GM23248 (cell line): ENCODE data around the gene ASCL5.

Experiments used
- EZH2 ChIP-seq: fragments of 200-600 bp; sonication (generic); IDR thresholded peaks from 2 replicates; pipeline ENCODE4 v1.6.1; 2018; ENCODE audit warnings: antibody characterized with exemption, mild to moderate bottlenecking; ENCODE audit not compliant: insufficient read depth, poor library complexity, severe bottlenecking
- EZH2phosphoT487 ChIP-seq: fragments of 200-600 bp; sonication (generic); IDR thresholded peaks from 2 replicates; pipeline ENCODE4 v1.6.1; 2018; ENCODE audit warnings: antibody characterized with exemption, moderate library complexity, mild to moderate bottlenecking, low read depth; ENCODE audit not compliant: insufficient read depth

- TF ChIP-seq EZH2 (no peak), EZH2phosphoT487 (no peak)
Observed at GRCh38 chr1:201164645-201165044, 37.7 kb upstream of the ASCL5 start.
